ENCODE measurements around the gene PHF3.

- TF ChIP-seq GATA2 (IDR thresholded peaks at IDR 0.05; ENCODE audit: low read depth, low read length) (no peak), GATA3 (IDR thresholded peaks at IDR 0.05; ENCODE audit: low read depth, low read length) (no peak)
These were observed 8.3 kb downstream of the PHF3 start for GRCh38 chr6:63643862-63644261.

All from SH-SY5Y (cell line).